MM.1S (cell line): ENCODE data around the gene PPP1R12B.
A peak's percentile ranks its signal among the peaks of the same experiment; 100 is the strongest.
"Not testable (repeated sequence)": the region's sequence is repeated elsewhere in the genome, so short reads cannot be mapped to it uniquely, and the experiment has no call there.

Experiments
- DNase-seq: peaks from one replicate; pipeline ENCODE4 v3.0.0-alpha.2; 2015
- H2AFZ ChIP-seq: fragments of 300-600 bp; sonication (generic); 2 replicates; pipeline ENCODE4 v1.6.0; 2016; ENCODE audit warnings: antibody characterized with exemption, low read length
- H3F3A ChIP-seq: fragments of 300-600 bp; sonication (generic); 2 replicates; pipeline ENCODE4 v1.6.1; 2016; ENCODE audit warnings: mild to moderate bottlenecking, antibody characterized with exemption, low read length, moderate library complexity, mixed read lengths; ENCODE audit not compliant: insufficient read depth
- H3K27ac ChIP-seq: fragments of 300-600 bp; sonication (generic); 2 replicates; pipeline ENCODE4 v1.5.1; 2016; ENCODE audit warnings: mild to moderate bottlenecking, low read length
- H3K27me3 ChIP-seq: fragments of 300-600 bp; sonication (generic); replicated peaks from 2 replicates; pipeline ENCODE4 v1.6.0; 2016; ENCODE audit warnings: low read length; ENCODE audit not compliant: insufficient read depth
- H3K36me3 ChIP-seq: fragments of 300-600 bp; sonication (generic); replicated peaks from 2 replicates; pipeline ENCODE4 v1.6.1; 2016; ENCODE audit warnings: mild to moderate bottlenecking, low read length, mixed read lengths; ENCODE audit not compliant: insufficient read depth
- H3K4me1 ChIP-seq: fragments of 300-600 bp; sonication (generic); 2 replicates; pipeline ENCODE4 v1.6.1; 2016; ENCODE audit warnings: low read length, mixed read lengths
- H3K4me2 ChIP-seq: fragments of 300-600 bp; sonication (generic); 2 replicates; pipeline ENCODE4 v1.6.0; 2016; ENCODE audit warnings: low read depth, low read length
- H3K4me3 ChIP-seq: fragments of 300-600 bp; sonication (generic); 2 replicates; pipeline ENCODE4 v1.5.1; 2016; ENCODE audit warnings: low read length, mixed read lengths
- H3K79me2 ChIP-seq: fragments of 300-600 bp; sonication (generic); 2 replicates; pipeline ENCODE4 v1.6.1; 2016; ENCODE audit warnings: mixed run types, low read length, mixed read lengths
- H3K9ac ChIP-seq: fragments of 300-600 bp; sonication (generic); 2 replicates; pipeline ENCODE4 v1.6.1; 2016; ENCODE audit warnings: low read length, mixed read lengths
- H3K9me2 ChIP-seq: fragments of 300-600 bp; sonication (generic); replicated peaks from 2 replicates; pipeline ENCODE4 v1.6.1; 2016; ENCODE audit warnings: mild to moderate bottlenecking, low read length, mixed read lengths; ENCODE audit not compliant: insufficient read depth
- H3K9me3 ChIP-seq: fragments of 300-600 bp; sonication (generic); replicated peaks from 2 replicates; pipeline ENCODE4 v1.6.1; 2016; ENCODE audit warnings: mild to moderate bottlenecking, low read length, mixed read lengths; ENCODE audit not compliant: insufficient read depth
- H4K20me1 ChIP-seq: fragments of 300-600 bp; sonication (generic); 2 replicates; pipeline ENCODE4 v1.6.1; 2016; ENCODE audit warnings: mild to moderate bottlenecking, low read length, moderate library complexity, mixed read lengths; ENCODE audit not compliant: insufficient read depth
- CTCF ChIP-seq: fragments of 300-600 bp; sonication (generic); IDR thresholded peaks from 2 replicates; pipeline ENCODE4 v1.5.1; 2016; ENCODE audit warnings: antibody characterized with exemption, low read length, mixed read lengths
- EZH2 ChIP-seq: fragments of 300-600 bp; sonication (generic); optimal IDR thresholded peaks from 2 replicates; pipeline ENCODE3; 2017; ENCODE audit warnings: low read depth, mild to moderate bottlenecking, antibody characterized with exemption, low read length, mixed read lengths
- EZH2phosphoT487 ChIP-seq: fragments of 300-600 bp; sonication (generic); IDR thresholded peaks from 2 replicates; pipeline ENCODE4 v1.6.1; 2018; ENCODE audit warnings: antibody characterized with exemption, low read length

PPP1R12B gene

DNA sequence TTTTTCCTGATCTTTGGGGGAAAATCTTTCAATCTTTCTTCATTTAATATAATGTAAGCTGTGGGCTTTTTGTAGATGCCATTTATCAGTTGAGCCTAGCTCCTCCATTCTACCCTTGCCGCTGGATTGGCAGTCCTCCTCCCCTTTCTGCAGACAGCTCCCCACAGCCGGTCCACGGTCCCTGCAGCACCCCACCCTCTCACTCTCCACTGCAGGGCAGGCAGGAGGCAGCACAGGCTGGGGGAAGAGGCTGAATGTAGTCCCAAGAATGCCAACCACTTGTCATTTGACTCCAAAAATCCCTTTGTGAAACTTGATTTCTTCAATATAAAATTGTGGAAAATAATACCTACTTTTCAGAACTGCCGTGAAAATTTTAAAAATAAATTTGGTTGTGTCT lies 265.1 kb downstream of the PPP1R12B start:
- no peak overlapping the region for H3K4me3 ChIP-seq
- peaks cover 22% of the 10 kb centered on the region for H3F3A ChIP-seq
- H2AFZ ChIP-seq, result no peak overlapping the region
- DNase-seq, result no peak
- H3K9me3 ChIP-seq, result no peaks in the 10 kb centered on the region
- no peak overlapping the region for H3K27ac ChIP-seq
- no peaks in the 10 kb centered on the region for H3K27me3 ChIP-seq
- H3K4me2 ChIP-seq, result no peak overlapping the region
- no peaks in the 10 kb centered on the region for H3K9me2 ChIP-seq
- TF ChIP-seq EZH2phosphoT487, result no peak
- no peak for TF ChIP-seq CTCF
- TF ChIP-seq EZH2, result no peak
- no peaks in the 10 kb centered on the region for H4K20me1 ChIP-seq
- H3K4me1 ChIP-seq, result peaks cover 45% of the 10 kb centered on the region
- no peak overlapping the region for H3K9ac ChIP-seq
- H3K36me3 ChIP-seq, result no peaks in the 10 kb centered on the region
- H3K79me2 ChIP-seq, result no peaks in the 10 kb centered on the region

DNA sequence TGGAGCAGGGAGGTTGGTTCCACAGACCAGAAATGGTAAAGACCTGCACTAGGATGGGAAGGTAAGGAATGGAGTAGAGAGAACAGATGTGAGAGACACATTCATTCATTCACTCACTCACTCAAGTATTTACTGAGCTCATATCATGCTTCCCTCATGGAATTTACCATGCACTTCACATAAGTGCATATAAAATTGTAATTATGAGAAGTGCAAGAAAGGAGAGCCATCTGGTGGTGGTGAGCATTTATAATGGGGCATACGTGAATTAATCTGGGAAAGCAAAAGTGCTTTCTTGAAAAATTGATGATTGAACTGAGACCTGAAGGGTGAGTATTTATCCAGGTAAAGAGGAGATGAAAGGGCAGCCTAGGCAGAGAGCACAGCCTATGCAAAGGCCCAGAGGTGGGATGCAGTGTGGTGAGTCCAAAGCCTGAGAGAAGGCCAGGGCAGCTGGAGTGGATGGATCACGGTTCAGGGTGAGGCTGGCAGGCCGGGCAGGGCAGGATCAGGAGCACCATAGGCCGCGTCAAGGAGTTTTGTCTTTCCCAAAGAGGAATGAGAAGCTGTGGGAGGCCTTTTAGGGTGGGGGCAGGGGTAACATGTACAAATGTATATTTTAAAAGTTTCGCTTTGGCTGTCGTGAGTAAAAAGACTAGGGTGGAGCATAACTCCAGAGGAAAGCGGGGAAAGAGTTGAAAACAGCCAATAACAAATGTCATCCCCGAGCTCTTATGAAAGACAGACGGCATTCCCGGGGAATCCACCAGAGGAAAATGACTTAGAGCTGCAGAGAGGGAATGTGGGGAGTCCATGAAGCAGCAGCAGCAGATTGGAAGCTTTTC lies 266.1 kb downstream of the PPP1R12B start:
- H4K20me1 ChIP-seq, result not testable (repeated sequence)

GRCh38 chr1:202615208-202615500 lies 266.7 kb downstream of the PPP1R12B start:
- not testable (repeated sequence) for H3K9ac ChIP-seq, H4K20me1 ChIP-seq, H3K9me3 ChIP-seq, H2AFZ ChIP-seq, H3K79me2 ChIP-seq, H3K27me3 ChIP-seq, H3K9me2 ChIP-seq, DNase-seq, H3K36me3 ChIP-seq
- Histone ChIP-seq H3K4me3 (0 out of 2 replicates have a peak overlapping the region, but pooled peaks have one; percentile 53), H3K4me1 (peaks cover 45% of the 10 kb centered on the region), H3K27ac (peak overlapping the region; percentile 84; the same call in 1 of the 2 replicates), H3K4me2 (peak overlapping the region; percentile 95), H3F3A (peaks cover 22% of the 10 kb centered on the region)

More for the DNA sequence above, 266.1 kb downstream of the PPP1R12B start:
- H2AFZ ChIP-seq, H3K79me2 ChIP-seq, H3K4me3 ChIP-seq, H3K9ac ChIP-seq, H3K9me2 ChIP-seq, H3K9me3 ChIP-seq, H3K27me3 ChIP-seq, H3K36me3 ChIP-seq: not testable (repeated sequence)
- peaks cover 45% of the 10 kb centered on the region for H3K4me1 ChIP-seq
- H3K27ac ChIP-seq, result peak overlapping the region; percentile 84; the same call in 1 of the 2 replicates
- H3F3A ChIP-seq, result peaks cover 22% of the 10 kb centered on the region
- TF ChIP-seq CTCF, result peak; percentile 29
- DNase-seq, result peak; percentile 29
- peak overlapping the region; percentile 95 for H3K4me2 ChIP-seq
